BJ (cell line): ENCODE data around the gene ABL2. TPM values are rescaled to one million over a fixed set of nuclear protein-coding genes. Genes with fewer than 3 reads are reported as not detected.
"Not testable (repeated sequence)": the region's sequence is repeated elsewhere in the genome, so short reads cannot be mapped to it uniquely, and the experiment has no call there.

ENCODE experiments used
- CTCF ChIA-PET: fragments of 350-600 bp; formaldehyde crosslinking; extraction: SDS; loops from one replicate; lab custom pipeline; 2021; ENCODE audit warnings: antibody characterized with exemption, inconsistent platforms; lab: Yijun Ruan, JAX
- POLR2A ChIA-PET: fragments of 300-600 bp; sonication (Branson Sonifier 250); formaldehyde crosslinking; extraction: SDS; loops from one replicate; lab custom pipeline; 2021; ENCODE audit warnings: antibody characterized with exemption; lab: Charles Lee
- DNase-seq: peaks from one replicate; pipeline ENCODE4 v3.0.0-alpha.2; 2011; ENCODE audit warnings: low read depth
- H3K27me3 ChIP-seq: 2 replicates; pipeline ENCODE4 v1.6.0; 2011; ENCODE audit warnings: low read length; ENCODE audit not compliant: control insufficient read depth, insufficient read depth
- H3K36me3 ChIP-seq: 2 replicates; pipeline ENCODE4 v1.5.1; 2011; ENCODE audit warnings: low read length; ENCODE audit not compliant: control insufficient read depth, insufficient read depth
- H3K4me3 ChIP-seq: 2 replicates; pipeline ENCODE4 v1.5.1; 2011; ENCODE audit warnings: low read depth, mild to moderate bottlenecking, control low read depth, low read length
- polyA plus RNA-seq: library from polyadenylated mRNA; depleted of rRNA; stranded (reverse); fragments of >200 nt; gene quantifications from 2 replicates; pipeline ENCODE4 v1.2.3, GENCODE V29; 2011
- TF ChIP-seq, protein P1 (sequence below): IDR thresholded peaks from 2 replicates; pipeline ENCODE4 v1.5.1; 2011; ENCODE audit warnings: low read depth, mild to moderate bottlenecking, control low read depth, inconsistent platforms, low read length, moderate library complexity; ENCODE audit not compliant: insufficient read depth

Gene ABL2
- polyA plus RNA-seq, 1 experiment = 18.7 TPM

- TF ChIP-seq, protein P1, sequence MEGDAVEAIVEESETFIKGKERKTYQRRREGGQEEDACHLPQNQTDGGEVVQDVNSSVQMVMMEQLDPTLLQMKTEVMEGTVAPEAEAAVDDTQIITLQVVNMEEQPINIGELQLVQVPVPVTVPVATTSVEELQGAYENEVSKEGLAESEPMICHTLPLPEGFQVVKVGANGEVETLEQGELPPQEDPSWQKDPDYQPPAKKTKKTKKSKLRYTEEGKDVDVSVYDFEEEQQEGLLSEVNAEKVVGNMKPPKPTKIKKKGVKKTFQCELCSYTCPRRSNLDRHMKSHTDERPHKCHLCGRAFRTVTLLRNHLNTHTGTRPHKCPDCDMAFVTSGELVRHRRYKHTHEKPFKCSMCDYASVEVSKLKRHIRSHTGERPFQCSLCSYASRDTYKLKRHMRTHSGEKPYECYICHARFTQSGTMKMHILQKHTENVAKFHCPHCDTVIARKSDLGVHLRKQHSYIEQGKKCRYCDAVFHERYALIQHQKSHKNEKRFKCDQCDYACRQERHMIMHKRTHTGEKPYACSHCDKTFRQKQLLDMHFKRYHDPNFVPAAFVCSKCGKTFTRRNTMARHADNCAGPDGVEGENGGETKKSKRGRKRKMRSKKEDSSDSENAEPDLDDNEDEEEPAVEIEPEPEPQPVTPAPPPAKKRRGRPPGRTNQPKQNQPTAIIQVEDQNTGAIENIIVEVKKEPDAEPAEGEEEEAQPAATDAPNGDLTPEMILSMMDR = no peak
- Histone ChIP-seq H3K4me3 (peak overlapping the region; percentile 69), H3K36me3 (no peaks in the 10 kb centered on the region; the same call in 1 of the 2 replicates), H3K27me3 (no peaks in the 10 kb centered on the region)
- ChIA-PET POLR2A (interaction anchor here (0.7 kb wide), 1 partner anchor 63 kb away, joined by 5 read pairs; no protein-coding TSS in a partner anchor), CTCF (interaction anchor here (0.6 to 1.1 kb wide), 4 partner anchors 21 to 38 kb away, joined by 3 read pairs; no protein-coding TSS in a partner anchor)
- no peak for DNase-seq
Measured at GRCh38 chr1:179141592-179142251, 87.8 kb downstream of the ABL2 start.

- DNase-seq, POLR2A ChIA-PET: not testable (repeated sequence)
- CTCF ChIA-PET = interaction anchor here (0.8 kb wide), 1 partner anchor 55 kb away, joined by 3 read pairs; no protein-coding TSS in a partner anchor
Measured at GRCh38 chr1:179138755-179139154, 90.7 kb downstream of the ABL2 start.

DNA sequence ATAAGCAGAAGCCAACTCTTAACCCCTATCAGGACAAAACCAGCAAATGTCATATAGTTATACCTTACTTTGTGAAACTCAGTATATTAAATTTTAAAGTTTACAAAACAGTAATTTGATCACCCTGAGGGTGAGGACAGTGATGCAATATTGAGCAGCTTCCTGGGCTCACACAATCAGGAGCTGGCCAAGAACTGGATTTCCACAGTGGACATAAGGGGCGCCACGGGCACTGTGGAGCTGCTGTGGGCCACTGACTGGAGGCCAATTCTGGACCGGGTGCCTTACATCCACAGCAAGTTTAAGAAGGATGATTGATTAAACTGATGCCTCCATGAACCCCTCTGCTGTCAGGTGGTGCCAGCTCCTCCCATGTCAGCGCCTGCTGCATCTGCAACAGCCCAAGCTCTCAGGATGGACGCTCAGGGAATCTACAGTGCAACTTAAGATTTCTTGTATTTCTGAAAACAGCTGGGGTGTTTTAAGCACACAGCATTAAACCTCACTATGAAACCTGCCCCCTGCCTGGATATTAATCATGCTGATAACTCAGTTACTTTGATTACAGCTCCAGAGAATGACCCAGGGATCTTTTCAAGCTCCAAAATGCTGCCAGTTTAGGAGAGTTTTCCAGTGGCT is 91.7 kb downstream of the ABL2 start:
- Histone ChIP-seq H3K4me3 (no peak overlapping the region), H3K36me3 (no peaks in the 10 kb centered on the region; the same call in 1 of the 2 replicates), H3K27me3 (no peaks in the 10 kb centered on the region)
- DNase-seq = no peak
- TF ChIP-seq, protein P1 = no peak
- CTCF ChIA-PET = interaction anchor here (0.8 to 1.4 kb wide), 4 partner anchors 12 to 53 kb away, joined by 3 to 4 read pairs (median 3); no protein-coding TSS in a partner anchor
- POLR2A ChIA-PET = no interaction called here

More at GRCh38 chr1:179138755-179139154, 90.7 kb downstream of the ABL2 start:
- not testable (repeated sequence) for H3K4me3 ChIP-seq, H3K27me3 ChIP-seq, H3K36me3 ChIP-seq

DNA sequence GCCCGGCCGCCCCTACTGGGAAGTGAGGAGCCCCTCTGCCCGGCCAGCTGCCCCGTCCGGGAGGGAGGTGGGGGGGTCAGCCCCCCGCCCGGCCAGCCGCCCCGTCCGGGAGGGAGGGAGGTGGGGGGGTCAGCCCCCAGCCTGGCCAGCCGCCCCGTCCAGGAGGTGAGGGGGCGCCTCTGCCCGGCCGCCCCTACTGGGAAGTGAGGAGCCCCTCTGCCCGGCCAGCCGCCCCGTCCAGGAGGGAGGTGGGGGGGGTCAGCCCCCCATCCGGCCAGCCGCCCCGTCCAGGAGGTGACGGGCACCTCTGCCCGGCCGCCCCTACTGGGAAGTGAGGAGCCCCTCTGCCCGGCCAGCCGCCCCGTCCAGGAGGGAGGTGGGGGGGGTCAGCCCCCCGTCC is 93.8 kb downstream of the ABL2 start:
- H3K4me3 ChIP-seq, H3K27me3 ChIP-seq, POLR2A ChIA-PET, DNase-seq, H3K36me3 ChIP-seq, CTCF ChIA-PET: not testable (repeated sequence)

GRCh38 chr1:179135168-179135567 is 94.3 kb downstream of the ABL2 start:
- DNase-seq, H3K36me3 ChIP-seq, POLR2A ChIA-PET, H3K27me3 ChIP-seq, CTCF ChIA-PET, H3K4me3 ChIP-seq: not testable (repeated sequence)

- no peak overlapping the region for H3K4me3 ChIP-seq
- H3K36me3 ChIP-seq = peaks cover 2% of the 10 kb centered on the region; the same call in 1 of the 2 replicates
- H3K27me3 ChIP-seq = no peaks in the 10 kb centered on the region
- CTCF ChIA-PET = interaction anchor here (0.9 kb wide), 1 partner anchor 9 kb away, joined by 3 read pairs; no protein-coding TSS in a partner anchor
- POLR2A ChIA-PET = no interaction called here
- no peak for DNase-seq
- TF ChIP-seq, protein P1 = no peak
Measured at GRCh38 chr1:179129702-179130473, 99.6 kb downstream of the ABL2 start.
